IMR-90 (cell line): ENCODE measurements around the gene CAMK2D. TPM values are rescaled to one million over a fixed set of nuclear protein-coding genes. Genes with fewer than 3 reads are reported as not detected.

ENCODE experiments used
- ATAC-seq: fragments of 200-7000 bp; cut with Tn5 transposase; 2 replicates; pipeline ENCODE4 v1.9.1; 2020; ENCODE audit warnings: low read depth, mild to moderate bottlenecking, moderate library complexity
- BruUV-seq: library from RNA; stranded (reverse); fragments of 400-500 nt; replicated peaks from 2 replicates; lab custom pipeline; 2021; lab: Mats Ljungman, UMichigan
- CTCF ChIA-PET: fragments of 300-600 bp; formaldehyde crosslinking; extraction: SDS; loops from one replicate; lab custom pipeline; 2021; ENCODE audit warnings: antibody characterized with exemption; lab: Yijun Ruan, JAX
- POLR2A ChIA-PET: fragments of 300-600 bp; sonication (Branson Sonifier 250); formaldehyde crosslinking; loops from one replicate; lab custom pipeline; 2022; ENCODE audit warnings: antibody characterized with exemption; ENCODE audit not compliant: unreplicated experiment; lab: Charles Lee
- DNase-seq: peaks from one replicate; pipeline ENCODE4 v3.0.0; 2013
- H2AFZ ChIP-seq: replicated peaks from 2 replicates; pipeline ENCODE3; 2013; ENCODE audit warnings: low read length, mild to moderate bottlenecking; ENCODE audit not compliant: poor library complexity
- H2AK5ac ChIP-seq: 2 replicates; pipeline ENCODE4 v1.6.1; 2013; ENCODE audit warnings: low read depth, low read length, inconsistent platforms
- H2AK9ac ChIP-seq: replicated peaks from 2 replicates; pipeline ENCODE3; 2013; ENCODE audit warnings: mild to moderate bottlenecking, low read depth, low read length, moderate library complexity; ENCODE audit not compliant: poor library complexity
- H2BK120ac ChIP-seq: 2 replicates; pipeline ENCODE4 v1.6.1; 2013; ENCODE audit warnings: low read depth, low read length, inconsistent platforms
- H2BK15ac ChIP-seq: 3 replicates; pipeline ENCODE4 v1.6.1; 2013; ENCODE audit warnings: low read depth, low read length, inconsistent platforms
- H2BK20ac ChIP-seq: 2 replicates; pipeline ENCODE4 v1.6.1; 2013; ENCODE audit warnings: low read depth, mild to moderate bottlenecking, inconsistent platforms, low read length, moderate library complexity
- H2BK5ac ChIP-seq: 2 replicates; pipeline ENCODE4 v1.6.1; 2013; ENCODE audit warnings: mild to moderate bottlenecking, low read depth, low read length, inconsistent platforms; ENCODE audit not compliant: poor library complexity, severe bottlenecking
- H3K14ac ChIP-seq: replicated peaks from 2 replicates; pipeline ENCODE4 v1.6.1; 2013; ENCODE audit warnings: low read depth, low read length, inconsistent platforms
- H3K18ac ChIP-seq: 2 replicates; pipeline ENCODE4 v1.6.1; 2013; ENCODE audit warnings: low read depth, low read length, control low read depth
- H3K23ac ChIP-seq: 2 replicates; pipeline ENCODE4 v1.6.1; 2013; ENCODE audit warnings: low read depth, low read length, inconsistent platforms
- H3K27ac ChIP-seq: 2 replicates; pipeline ENCODE4 v1.5.1; 2013; ENCODE audit warnings: mild to moderate bottlenecking, control low read depth, low read length; ENCODE audit not compliant: insufficient read depth
- H3K27me3 ChIP-seq: 2 replicates; pipeline ENCODE4 v1.6.1; 2013; ENCODE audit warnings: low read length; ENCODE audit not compliant: control insufficient read depth, insufficient read depth
- H3K36me3 ChIP-seq: 2 replicates; pipeline ENCODE4 v1.6.1; 2013; ENCODE audit warnings: low read length, mixed read lengths; ENCODE audit not compliant: control insufficient read depth, insufficient read depth
- H3K4ac ChIP-seq: 2 replicates; pipeline ENCODE4 v1.6.1; 2013; ENCODE audit warnings: low read depth, low read length, inconsistent platforms
- H3K4me1 ChIP-seq: 2 replicates; pipeline ENCODE4 v1.6.1; 2013; ENCODE audit warnings: low read length, mixed read lengths; ENCODE audit not compliant: control insufficient read depth, insufficient read depth
- H3K4me2 ChIP-seq: 2 replicates; pipeline ENCODE4 v1.6.1; 2013; ENCODE audit warnings: low read depth, mild to moderate bottlenecking, control low read depth, low read length, moderate library complexity
- H3K4me3 ChIP-seq: 2 replicates; pipeline ENCODE4 v1.5.1; 2013; ENCODE audit warnings: low read depth, mild to moderate bottlenecking, control low read depth, low read length, moderate library complexity; ENCODE audit not compliant: insufficient read depth
- H3K56ac ChIP-seq: 2 replicates; pipeline ENCODE4 v1.6.1; 2013; ENCODE audit warnings: low read length, inconsistent platforms; ENCODE audit not compliant: insufficient read depth; ENCODE audit errors: extremely low read depth
- H3K79me1 ChIP-seq, 2 experiments: 2 replicates each; pipeline ENCODE4 v1.6.1; 2013; ENCODE audit warnings: low read length in 2 of 2, inconsistent platforms in 1 of 2, low read depth in 1 of 2
- H3K9ac ChIP-seq: 2 replicates; pipeline ENCODE4 v1.6.1; 2013; ENCODE audit warnings: low read depth, low read length, control low read depth
- H3K9me1 ChIP-seq: 2 replicates; pipeline ENCODE4 v1.6.1; 2013; ENCODE audit warnings: low read length, inconsistent platforms; ENCODE audit not compliant: insufficient read depth
- H3K9me3 ChIP-seq: 2 replicates; pipeline ENCODE4 v1.6.1; 2013; ENCODE audit warnings: low read length; ENCODE audit not compliant: control insufficient read depth, insufficient read depth
- H4K20me1 ChIP-seq: 2 replicates; pipeline ENCODE4 v1.6.1; 2013; ENCODE audit warnings: low read length, inconsistent platforms; ENCODE audit not compliant: insufficient read depth
- H4K5ac ChIP-seq: 2 replicates; pipeline ENCODE4 v1.6.1; 2013; ENCODE audit warnings: mild to moderate bottlenecking, low read depth, low read length, control low read depth
- H4K8ac ChIP-seq, 2 experiments: 2 replicates each; pipeline ENCODE4 v1.6.1; 2013; ENCODE audit warnings: low read depth in 2 of 2, low read length in 2 of 2, control low read depth in 1 of 2, inconsistent platforms in 1 of 2
- H4K91ac ChIP-seq: 2 replicates; pipeline ENCODE4 v1.6.1; 2013; ENCODE audit warnings: low read depth, low read length, inconsistent platforms; ENCODE audit not compliant: insufficient read depth
- NFE2L2 ChIP-seq: fragments of 150-350 bp; IDR thresholded peaks from 2 replicates; pipeline ENCODE4 v1.6.1; 2016; ENCODE audit warnings: low read depth, mild to moderate bottlenecking, low read length
- RFX5 ChIP-seq: IDR thresholded peaks from 2 replicates; pipeline ENCODE4 v1.8.0; 2012; ENCODE audit warnings: low read depth, mild to moderate bottlenecking, low read length, moderate library complexity
- WGBS, 2 experiments: methylation state at CpG; one replicate each; pipeline versions ENCODE4 v1.1.5 to v1.1.7; 2013; ENCODE audit warnings: missing lambda C conversion rate in 2 of 2; ENCODE audit not compliant: insufficient read length in 1 of 2; ENCODE audit errors: extremely low coverage in 2 of 2; 5-methylcytosine and 5-hydroxymethylcytosine counted together
- dilution Hi-C: fragments of 300-500 bp; cut with HindIII; formaldehyde crosslinking; loops from one replicate; pipeline ENCODE4 v1.14.3; 2018; ENCODE audit warnings: low sequenced_read_pairs; ENCODE audit not compliant: unreplicated experiment
- in situ Hi-C: fragments of 300-500 bp; cut with MboI; formaldehyde crosslinking; loops from 3 replicates; pipeline ENCODE4 v1.14.3; 2019; ENCODE audit warnings: low sequenced_read_pairs, inconsistent platforms, mixed read lengths
- intact Hi-C: fragments of 100-400 bp; cut with micrococcal nuclease; formaldehyde crosslinking; loops from 2 replicates; pipeline ENCODE4 v1.10.0; 2022
- polyA plus RNA-seq, 3 experiments: library from polyadenylated mRNA; depleted of rRNA; stranded (reverse); fragments of >200 nt; gene quantifications; 2 replicates each; pipeline ENCODE4 v1.2.3, GENCODE V29; 2012; ENCODE audit warnings: low replicate concordance in 1 of 3
- total RNA-seq: library from RNA; depleted of rRNA; stranded (reverse); fragments of >200 nt; gene quantifications from 2 replicates; pipeline ENCODE4 v1.2.3, GENCODE V29; 2012

The CAMK2D gene
- total and polyA plus RNA-seq, 2 of the 4 experiments (the other 2 are of a cell fraction): 44.6 to 156 TPM

DNA sequence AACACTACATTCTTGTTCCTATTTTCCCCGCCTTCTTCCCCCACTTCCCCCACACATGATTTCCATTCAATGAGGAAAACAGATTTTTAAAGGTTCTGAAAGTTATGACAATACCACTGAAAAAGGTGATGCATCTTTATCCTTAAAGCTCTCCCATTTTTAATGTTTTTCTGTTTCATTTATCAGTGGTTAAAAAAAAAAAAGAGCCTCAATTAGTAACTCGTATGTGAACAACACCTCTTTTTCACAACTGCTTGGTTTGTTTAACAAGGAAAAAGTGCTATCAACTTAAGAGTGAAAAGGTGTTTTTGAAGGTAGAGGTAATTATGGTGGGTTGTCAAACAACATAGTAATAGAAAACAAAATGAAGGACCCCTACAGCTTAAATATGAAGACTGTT lies 8.2 kb upstream of the CAMK2D start:
- Histone ChIP-seq H4K8ac (no peak overlapping the region), H3K4me3 (no peak overlapping the region), H3K27me3 (no peaks in the 10 kb centered on the region), H3K27ac (no peak overlapping the region), H3K79me1 (no peaks in the 10 kb centered on the region), H4K20me1 (no peaks in the 10 kb centered on the region), H3K23ac (no peak overlapping the region), H2BK20ac (no peak overlapping the region), H2AFZ (no peak overlapping the region), H3K36me3 (no peaks in the 10 kb centered on the region), H3K9me1 (no peaks in the 10 kb centered on the region), H2AK9ac (no peak overlapping the region), H2AK5ac (no peak overlapping the region), H2BK5ac (no peak overlapping the region), H3K4ac (no peak overlapping the region), H3K9ac (no peak overlapping the region), H3K56ac (no peak overlapping the region), H3K4me2 (no peak overlapping the region), H2BK15ac (no peak overlapping the region), H3K4me1 (no peaks in the 10 kb centered on the region), H4K91ac (no peak overlapping the region), H2BK120ac (no peak overlapping the region), H3K14ac (no peak overlapping the region), H3K9me3 (no peaks in the 10 kb centered on the region), H3K18ac (no peak overlapping the region), H4K5ac (no peak overlapping the region)
- ChIA-PET POLR2A (interaction anchor here (0.6 to 0.7 kb wide), 2 partner anchors 10 to 51 kb away, joined by 4 read pairs; no protein-coding TSS in a partner anchor), CTCF (interaction anchor here (1.2 kb wide), 1 partner anchor 375 kb away, joined by 4 read pairs; no protein-coding TSS in a partner anchor)
- in situ Hi-C loops (loop anchor here (10.0 kb wide), 1 partner anchor 365 kb away; no protein-coding TSS in a partner anchor), dilution Hi-C loops (no loop called here), intact Hi-C loops (loop anchor here (10.0 kb wide), 1 partner anchor 415 kb away; no protein-coding TSS in a partner anchor)
- BruUV-seq: no TSS peak
- TF ChIP-seq NFE2L2 (no peak), RFX5 (no peak)
- WGBS, 2 experiments: no CpG with 5 or more reads among the region's 2 CpGs
- no peak for ATAC-seq
- DNase-seq: no peak
